ENCODE results near the gene CCAR1.
"Not testable (repeated sequence)": the region's sequence is repeated elsewhere in the genome, so short reads cannot be mapped to it uniquely, and the experiment has no call there.

Gene CCAR1

DNA sequence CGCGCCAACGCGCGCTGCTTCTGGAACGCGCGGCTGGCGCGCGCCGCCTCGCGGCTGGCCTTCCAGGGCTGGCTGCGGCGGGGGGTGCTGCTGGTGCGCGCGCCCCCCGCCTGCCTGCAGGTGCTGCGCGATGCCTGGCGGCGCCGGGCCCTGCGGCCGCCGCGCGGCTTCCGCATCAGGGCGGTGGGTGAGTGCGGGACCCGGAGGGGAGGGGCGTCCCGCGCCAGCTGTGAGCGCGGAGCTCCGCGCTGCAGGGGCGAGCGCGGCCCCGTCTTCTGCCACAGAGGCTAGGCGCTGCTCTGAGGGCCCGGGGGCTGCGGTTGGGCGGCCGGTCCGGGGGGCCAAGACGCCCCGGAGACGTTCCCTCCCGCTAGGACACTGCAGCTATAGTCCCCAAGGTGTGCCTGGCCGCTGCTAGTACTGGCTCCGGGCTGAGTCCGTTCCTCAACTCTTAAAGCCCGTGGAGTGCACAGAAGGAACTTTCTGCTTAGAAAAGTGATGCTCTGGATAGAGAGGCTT is 107.1 kb downstream of the CCAR1 start:
- peak; percentile 5 for DNase-seq (ENCODE audit: low spot score)

DNA sequence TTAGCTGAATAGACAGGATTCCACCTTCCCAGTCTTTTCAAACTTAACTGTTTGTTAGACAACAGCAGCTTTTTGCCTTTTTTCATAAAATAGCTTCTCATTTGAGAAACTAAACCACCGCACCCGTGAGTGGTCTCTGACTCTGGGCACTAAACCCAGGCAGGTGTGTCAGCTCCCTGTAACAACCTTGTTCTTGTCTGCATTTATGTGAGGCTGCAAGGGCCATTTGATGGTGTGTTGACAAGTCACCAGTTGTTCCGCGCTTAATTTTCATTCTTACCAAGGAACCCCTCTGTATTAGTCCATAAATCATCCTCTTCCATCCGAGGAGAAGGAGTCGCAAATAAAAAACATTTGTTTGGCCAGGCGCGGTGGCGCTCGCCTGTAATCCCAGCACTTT is 107.8 kb downstream of the CCAR1 start:
- DNase-seq (ENCODE audit: low spot score): no peak

DNA sequence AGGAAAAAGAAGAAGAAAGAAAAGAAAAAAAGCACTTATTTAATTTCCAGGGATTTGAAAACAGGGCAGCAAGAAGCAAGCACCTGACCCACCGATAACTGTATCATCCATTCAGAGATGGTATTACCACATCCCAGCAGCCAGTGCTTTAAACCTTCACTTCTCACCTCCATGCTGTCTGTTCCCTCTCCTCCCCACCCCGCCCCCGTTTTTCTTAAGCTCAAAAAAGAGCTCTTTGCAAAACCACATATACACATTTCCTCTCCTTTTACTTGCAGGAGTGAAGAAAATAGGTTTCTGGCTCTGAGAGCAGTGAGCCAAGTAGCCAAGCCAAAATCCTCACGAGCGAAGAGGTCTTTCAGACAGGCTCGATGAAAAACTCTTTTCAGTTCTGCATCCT is 108.5 kb downstream of the CCAR1 start:
- DNase-seq (ENCODE audit: low spot score): no peak

DNA sequence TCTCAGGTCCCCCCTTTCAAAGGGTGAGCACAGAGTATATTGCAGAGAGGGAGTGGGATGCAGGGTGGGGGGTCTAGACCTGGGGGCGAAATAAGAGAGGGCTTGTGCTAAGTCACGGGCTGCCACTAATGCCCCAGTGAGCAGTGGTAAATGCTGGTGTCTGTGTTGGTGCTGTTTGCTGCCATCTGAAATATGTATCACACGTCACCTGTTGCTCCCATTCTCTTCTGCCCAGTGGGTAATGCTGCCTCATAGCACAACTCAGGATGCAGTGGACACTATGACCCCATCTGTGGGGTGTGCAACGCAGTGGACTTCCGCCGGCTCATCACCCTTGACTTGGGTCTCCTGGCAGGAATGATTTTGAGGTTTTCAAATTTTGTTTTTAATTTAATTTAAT is 108.9 kb downstream of the CCAR1 start:
- DNase-seq (ENCODE audit: low spot score): no peak

DNA sequence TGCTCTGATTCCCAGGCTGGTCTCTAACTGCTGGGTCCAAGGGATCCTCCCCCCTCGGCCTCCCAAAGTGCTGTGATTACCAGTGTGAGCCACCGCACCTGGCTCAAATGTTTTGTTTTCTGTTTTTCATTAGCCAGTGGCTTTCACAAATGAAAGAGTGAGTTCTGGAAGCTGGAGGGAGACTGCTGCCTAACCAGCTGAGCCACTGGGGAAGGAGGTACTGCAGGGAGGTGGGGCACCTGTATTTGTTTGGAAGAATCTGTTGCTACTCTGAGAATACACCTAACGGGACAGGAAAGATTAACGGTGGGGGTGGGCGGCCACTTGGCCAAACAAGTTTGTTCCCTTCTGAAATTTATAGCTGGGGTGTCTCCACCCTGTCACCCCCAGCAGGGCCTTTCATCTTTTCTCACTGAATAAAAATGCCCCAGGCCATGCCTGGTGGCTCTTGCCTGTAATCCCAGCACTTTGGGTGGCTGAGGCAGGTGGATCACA is 111.0 kb downstream of the CCAR1 start:
- DNase-seq (ENCODE audit: low spot score): no peak

DNA sequence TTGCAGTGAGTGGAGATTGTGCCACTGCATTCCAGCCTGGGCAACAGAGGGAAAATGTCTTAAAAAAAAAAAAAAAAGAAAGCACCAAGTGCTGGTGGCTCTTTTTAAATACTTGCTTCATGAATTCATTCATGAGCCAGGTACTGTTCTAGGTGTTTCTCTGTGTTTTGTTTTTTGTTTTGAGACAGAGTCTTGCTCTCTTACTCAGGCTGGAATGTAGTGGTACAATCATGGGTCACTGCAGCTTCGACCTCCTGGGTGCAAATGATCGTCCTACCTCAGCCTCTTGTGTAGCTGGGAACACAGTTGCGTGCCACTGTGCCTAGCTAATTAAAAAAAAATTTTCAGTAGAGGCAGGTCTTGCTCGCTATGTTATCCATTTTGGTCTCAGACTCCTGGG is 111.6 kb downstream of the CCAR1 start:
- DNase-seq (ENCODE audit: low spot score): no peak

DNA sequence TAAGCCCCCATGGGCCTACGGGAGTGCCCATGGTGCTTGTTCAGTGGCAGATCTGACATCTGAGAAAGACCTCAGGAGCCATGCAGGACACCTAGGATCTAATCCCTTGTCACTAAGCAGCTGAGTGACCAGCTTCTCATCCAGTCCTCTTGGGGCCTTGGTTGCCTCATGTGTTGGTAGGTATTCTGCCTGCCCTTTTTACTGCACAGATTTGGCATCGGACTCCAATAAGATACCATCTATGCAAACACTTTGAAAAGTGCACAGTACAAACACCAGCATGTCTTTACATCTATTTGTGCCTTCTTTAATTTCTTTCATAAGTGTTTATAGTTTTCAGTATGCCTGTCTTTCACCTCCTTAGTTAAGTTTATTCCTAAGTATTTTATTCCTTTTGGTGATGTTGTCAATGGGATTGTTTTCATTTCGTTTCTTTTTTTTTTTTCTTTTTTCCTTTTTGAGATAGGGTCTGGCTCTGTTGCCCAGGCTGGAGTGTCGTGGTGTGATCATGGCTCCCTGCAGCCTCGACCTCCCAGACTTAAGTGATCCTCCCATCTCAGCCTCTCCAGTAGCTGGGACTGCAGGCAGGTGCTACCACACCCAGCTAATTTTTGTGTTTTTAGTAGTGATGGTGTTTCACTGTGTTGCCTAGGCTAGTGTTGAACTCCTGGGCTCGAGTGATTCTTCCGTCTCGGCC is 116.7 kb downstream of the CCAR1 start:
- no peak for DNase-seq (ENCODE audit: low spot score)

DNA sequence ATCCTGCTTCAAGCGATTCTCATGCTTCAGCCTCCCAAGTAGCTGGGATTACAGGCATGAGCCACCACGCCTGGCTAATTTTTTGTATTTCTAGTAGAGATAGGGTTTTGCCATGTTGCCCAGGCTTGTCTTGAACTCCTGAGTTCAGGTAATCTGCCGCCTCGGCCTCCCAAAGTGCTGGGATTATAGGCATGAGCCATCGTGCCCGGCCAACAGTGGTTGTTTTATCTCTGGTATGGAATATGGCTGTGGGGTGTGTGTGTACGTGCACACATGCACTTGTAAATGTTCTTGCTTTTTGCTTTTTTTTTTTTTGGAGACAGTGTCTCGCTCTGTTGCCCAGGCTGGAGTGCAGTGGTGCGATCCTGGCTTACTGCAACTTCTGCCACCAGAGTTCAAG is 119.6 kb downstream of the CCAR1 start:
- DNase-seq (ENCODE audit: low spot score): not testable (repeated sequence)

All from HuH-7.5 (cell line).